SK-N-SH treated with all-trans-retinoic acid at 6 μM for 48 hours (cell line): Measurements from ENCODE around the gene TNFAIP8.

ENCODE experiments used
- ARNTL ChIP-seq: fragments of 450-650 bp; formaldehyde crosslinking; IDR thresholded peaks from 2 replicates; pipeline ENCODE4 v1.5.0; 2020; ENCODE audit warnings: low read depth, mild to moderate bottlenecking, moderate library complexity, borderline replicate concordance
- BACH2 ChIP-seq: fragments of 250-450 bp; sonication (Bioruptor Pico); IDR thresholded peaks from 2 replicates; pipeline ENCODE4 v1.9.0; 2021; ENCODE audit warnings: mild to moderate bottlenecking, borderline replicate concordance
- CREB5 ChIP-seq: fragments of 250-450 bp; sonication (Bioruptor Pico); IDR thresholded peaks from 2 replicates; pipeline ENCODE4 v1.5.1; 2020; ENCODE audit warnings: low read depth, mild to moderate bottlenecking, moderate library complexity
- GLIS3 ChIP-seq: fragments of 250-450 bp; sonication (Bioruptor Pico); IDR thresholded peaks from 2 replicates; pipeline ENCODE4 v1.5.0; 2020; ENCODE audit warnings: mild to moderate bottlenecking, moderate library complexity
- PATZ1 ChIP-seq: fragments of 250-450 bp; sonication (Bioruptor Pico); IDR thresholded peaks from 2 replicates; pipeline ENCODE4 v1.8.0; 2020; ENCODE audit warnings: mild to moderate bottlenecking, moderate library complexity, borderline replicate concordance
- RARB ChIP-seq: fragments of 250-450 bp; sonication (Bioruptor Pico); IDR thresholded peaks from 2 replicates; pipeline ENCODE4 v1.8.0; 2021; ENCODE audit warnings: mild to moderate bottlenecking, moderate library complexity
- TCF4 ChIP-seq: fragments of 250-450 bp; sonication (Bioruptor Pico); IDR thresholded peaks from 2 replicates; pipeline ENCODE4 v1.8.0; 2021; ENCODE audit warnings: mild to moderate bottlenecking, moderate library complexity, borderline replicate concordance
- TOX ChIP-seq: fragments of 250-450 bp; sonication (Bioruptor Pico); IDR thresholded peaks from 2 replicates; pipeline ENCODE4 v1.8.0; 2021; ENCODE audit warnings: mild to moderate bottlenecking, moderate library complexity, borderline replicate concordance
- ZFP30 ChIP-seq: fragments of 450-650 bp; formaldehyde crosslinking; IDR thresholded peaks from 2 replicates; pipeline ENCODE4 v1.5.0; 2022; ENCODE audit warnings: mild to moderate bottlenecking, moderate library complexity

GRCh38 chr5:119388619-119389190, 32.9 kb downstream of the TNFAIP8 start:
- TF ChIP-seq CREB5 (CRISPR knock-in tag) (no peak), PATZ1 (no peak), ARNTL (CRISPR knock-in tag) (no peak), RARB (no peak), TOX (no peak), GLIS3 (CRISPR knock-in tag) (no peak), TCF4 (no peak), BACH2 (no peak), ZFP30 (CRISPR knock-in tag) (no peak)
